HG03095 (cell line): ENCODE results near the gene HPCAL1.

ENCODE experiments used
- ATAC-seq: cut with Tn5 transposase; IDR thresholded peaks from one replicate; pipeline ENCODE4 v1.9.1; 2021; ENCODE audit warnings: moderate library complexity; ENCODE audit not compliant: unreplicated experiment

The HPCAL1 gene

GRCh38 chr2:10415048-10415447 lies 112.3 kb downstream of the HPCAL1 start:
- no peak for ATAC-seq

GRCh38 chr2:10415640-10416039 lies 112.9 kb downstream of the HPCAL1 start:
- no peak for ATAC-seq

GRCh38 chr2:10417551-10418335 lies 115.0 kb downstream of the HPCAL1 start:
- no peak for ATAC-seq

GRCh38 chr2:10419553-10420257 lies 117.0 kb downstream of the HPCAL1 start:
- no peak for ATAC-seq

GRCh38 chr2:10422251-10422650 lies 119.5 kb downstream of the HPCAL1 start:
- ATAC-seq = no peak

GRCh38 chr2:10422732-10423399 lies 120.2 kb downstream of the HPCAL1 start:
- ATAC-seq = no peak

GRCh38 chr2:10423400-10423774 lies 120.7 kb downstream of the HPCAL1 start:
- ATAC-seq = no peak

- ATAC-seq = no peak
Measured at GRCh38 chr2:10424051-10424450, 121.3 kb downstream of the HPCAL1 start.

- no peak for ATAC-seq
Measured at GRCh38 chr2:10424916-10425505, 122.3 kb downstream of the HPCAL1 start.

- no peak for ATAC-seq
Measured at GRCh38 chr2:10425699-10426098, 123.0 kb downstream of the HPCAL1 start.

GRCh38 chr2:10426726-10427617 lies 124.3 kb downstream of the HPCAL1 start:
- ATAC-seq = no peak

- no peak for ATAC-seq
Measured at GRCh38 chr2:10427618-10427949, 124.9 kb downstream of the HPCAL1 start.

GRCh38 chr2:10428355-10428754 lies 125.7 kb downstream of the HPCAL1 start:
- ATAC-seq = no peak

GRCh38 chr2:10428924-10429323 lies 126.2 kb downstream of the HPCAL1 start:
- no peak for ATAC-seq

GRCh38 chr2:10430886-10431622 lies 128.3 kb downstream of the HPCAL1 start:
- ATAC-seq = no peak

GRCh38 chr2:10431797-10432196 lies 129.1 kb downstream of the HPCAL1 start:
- ATAC-seq = no peak

- ATAC-seq = no peak
Measured at GRCh38 chr2:10432311-10433181, 129.8 kb downstream of the HPCAL1 start.

GRCh38 chr2:10433264-10433946 lies 130.7 kb downstream of the HPCAL1 start:
- ATAC-seq = no peak
